GM04503 (cell line): ENCODE results near the gene DDX27.
A peak's percentile ranks its signal among the peaks of the same experiment; 100 is the strongest.
"Not testable (repeated sequence)": the region's sequence is repeated elsewhere in the genome, so short reads cannot be mapped to it uniquely, and the experiment has no call there.

Source experiments
- DNase-seq: peaks from one replicate; pipeline ENCODE4 v3.0.0-alpha.2; 2012; ENCODE audit warnings: low read depth

The DDX27 gene, protein sequence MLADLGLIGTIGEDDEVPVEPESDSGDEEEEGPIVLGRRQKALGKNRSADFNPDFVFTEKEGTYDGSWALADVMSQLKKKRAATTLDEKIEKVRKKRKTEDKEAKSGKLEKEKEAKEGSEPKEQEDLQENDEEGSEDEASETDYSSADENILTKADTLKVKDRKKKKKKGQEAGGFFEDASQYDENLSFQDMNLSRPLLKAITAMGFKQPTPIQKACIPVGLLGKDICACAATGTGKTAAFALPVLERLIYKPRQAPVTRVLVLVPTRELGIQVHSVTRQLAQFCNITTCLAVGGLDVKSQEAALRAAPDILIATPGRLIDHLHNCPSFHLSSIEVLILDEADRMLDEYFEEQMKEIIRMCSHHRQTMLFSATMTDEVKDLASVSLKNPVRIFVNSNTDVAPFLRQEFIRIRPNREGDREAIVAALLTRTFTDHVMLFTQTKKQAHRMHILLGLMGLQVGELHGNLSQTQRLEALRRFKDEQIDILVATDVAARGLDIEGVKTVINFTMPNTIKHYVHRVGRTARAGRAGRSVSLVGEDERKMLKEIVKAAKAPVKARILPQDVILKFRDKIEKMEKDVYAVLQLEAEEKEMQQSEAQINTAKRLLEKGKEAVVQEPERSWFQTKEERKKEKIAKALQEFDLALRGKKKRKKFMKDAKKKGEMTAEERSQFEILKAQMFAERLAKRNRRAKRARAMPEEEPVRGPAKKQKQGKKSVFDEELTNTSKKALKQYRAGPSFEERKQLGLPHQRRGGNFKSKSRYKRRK

DNA sequence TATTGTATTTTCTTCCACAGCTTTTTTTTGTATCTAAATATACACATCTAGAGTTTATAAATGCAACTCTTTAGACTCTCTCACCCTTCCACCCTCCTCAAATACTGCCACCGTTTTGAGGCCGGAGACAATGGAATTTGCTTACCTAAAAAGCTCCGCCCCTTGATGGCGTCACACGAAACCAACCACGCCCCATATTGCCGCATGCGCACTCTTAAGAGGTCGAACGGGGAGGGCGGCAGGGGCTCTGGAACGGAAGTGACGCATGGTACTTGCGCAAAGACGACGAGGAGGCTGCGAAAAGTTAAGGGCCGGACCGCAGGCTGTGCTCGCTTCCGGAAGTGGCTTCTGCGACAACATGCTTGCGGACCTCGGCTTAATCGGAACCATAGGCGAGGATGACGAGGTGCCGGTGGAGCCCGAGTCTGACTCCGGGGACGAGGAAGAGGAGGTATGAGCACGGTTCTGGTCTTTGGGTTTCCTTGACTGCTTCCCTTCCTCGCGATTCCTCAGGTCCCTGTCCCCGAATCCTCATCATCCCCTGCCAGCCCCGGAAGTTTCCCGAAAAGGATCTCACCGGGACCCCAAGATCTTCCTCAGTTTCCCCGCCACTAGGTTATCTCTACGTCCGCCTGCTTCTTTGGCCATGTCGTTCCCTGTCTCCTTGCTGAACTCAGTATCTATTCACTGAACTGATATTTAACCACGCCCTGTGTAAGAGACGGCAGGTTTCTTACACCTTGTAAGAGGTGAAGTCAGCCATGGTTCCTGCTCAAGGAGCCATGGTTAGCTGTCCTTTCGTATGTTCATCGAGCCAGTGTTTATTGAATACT lies at the start of gene DDX27:
Gene DDX27 (plus strand): TSS at position 326 of the 833 bp plus-strand sequence. CDS start 33 bp downstream, at position 359.
- DNase-seq: peak; percentile 88

DNA sequence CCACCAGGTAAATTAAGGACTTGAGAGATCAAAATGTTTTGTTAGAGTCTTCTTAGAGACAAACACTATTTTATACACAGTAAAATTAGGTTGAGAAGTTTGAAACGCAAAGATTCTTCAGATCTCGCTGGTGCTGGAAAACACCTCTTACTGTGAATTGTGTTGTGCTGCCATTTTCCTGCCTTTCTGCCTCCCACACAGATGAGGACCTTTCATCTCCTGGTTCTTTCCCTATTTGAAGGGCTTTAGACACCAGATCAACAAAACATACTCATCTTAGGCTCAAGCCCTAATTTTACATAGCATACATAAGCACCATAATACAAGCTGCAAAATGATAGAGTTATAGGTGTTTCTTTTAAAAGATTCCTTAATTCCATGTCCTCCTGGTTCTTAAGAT lies 49.7 kb upstream of the DDX27 start:
- no peak for DNase-seq

DNA sequence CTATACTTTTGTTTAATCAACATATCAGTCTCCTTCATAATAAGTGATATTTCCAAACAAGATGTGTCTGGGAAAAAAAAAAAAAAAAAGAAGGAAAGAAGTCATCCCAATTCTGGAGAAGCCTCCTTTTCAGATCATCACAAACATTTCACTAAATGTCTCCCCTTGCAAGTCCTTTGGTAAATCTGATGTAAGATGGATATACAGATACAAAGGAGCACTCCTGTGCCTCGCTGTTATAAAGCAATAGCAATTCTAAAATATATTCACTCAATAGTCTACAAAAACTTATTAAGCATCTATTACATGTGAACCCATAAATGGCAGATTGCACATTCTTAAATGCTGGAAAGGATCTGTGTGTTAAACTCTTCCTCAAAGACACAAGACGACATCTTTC lies 48.5 kb upstream of the DDX27 start:
- no peak for DNase-seq

DNA sequence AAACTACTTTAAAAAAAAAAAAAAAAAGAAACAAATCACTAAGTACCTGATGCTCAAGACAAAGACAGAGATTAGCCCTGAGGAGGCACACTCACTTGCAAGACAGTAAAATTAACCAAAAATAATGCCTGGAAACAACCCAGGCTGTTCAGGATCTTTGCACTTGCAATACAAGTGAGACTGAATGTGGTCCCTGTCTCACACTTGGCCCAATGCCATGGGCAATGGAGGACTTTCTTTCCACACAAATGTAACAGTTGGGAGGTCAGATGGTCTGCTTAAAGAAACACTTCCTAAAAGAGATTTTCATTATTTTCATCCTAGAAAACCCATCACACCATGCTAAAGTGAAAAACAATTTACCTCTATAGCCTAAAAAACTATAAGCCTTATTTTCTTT lies 47.3 kb upstream of the DDX27 start:
- no peak for DNase-seq

DNA sequence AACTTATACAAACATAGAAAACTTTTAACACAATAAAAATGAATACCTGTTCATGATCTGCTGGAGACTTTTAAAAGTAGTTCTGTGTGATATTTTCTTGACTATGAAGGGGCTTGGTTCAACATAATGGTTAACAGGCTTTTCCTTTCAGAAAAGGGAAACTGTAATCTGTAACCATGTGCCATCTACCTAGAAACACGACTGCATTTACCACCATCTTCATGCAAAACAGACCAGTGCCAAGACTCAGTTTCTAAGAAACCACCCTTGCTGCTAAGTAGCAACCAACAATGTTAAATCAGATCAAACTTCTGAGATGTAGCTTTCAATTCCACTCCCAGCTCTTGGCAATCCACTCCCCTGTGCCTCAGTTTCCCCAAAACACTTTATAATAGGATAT lies 46.8 kb upstream of the DDX27 start:
- no peak for DNase-seq

DNA sequence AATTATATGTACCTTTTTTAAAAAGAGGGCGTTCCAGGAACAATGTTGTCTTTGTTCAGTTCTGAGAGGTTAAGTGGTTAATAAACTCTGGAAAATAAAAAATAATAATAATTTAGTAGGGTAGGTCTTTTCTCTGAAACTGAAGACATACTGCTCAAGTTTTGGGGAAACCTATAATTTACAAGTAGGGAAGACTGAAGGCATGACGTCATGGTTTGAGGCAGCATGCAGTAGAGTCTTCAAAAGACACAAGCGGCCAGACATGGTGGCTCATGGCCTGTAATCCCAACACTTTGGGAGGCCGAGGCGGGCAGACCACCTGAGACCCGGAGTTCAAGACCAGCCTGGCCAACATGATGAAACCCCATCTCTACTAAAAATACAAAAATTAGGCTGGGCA lies 45.0 kb upstream of the DDX27 start:
- no peak for DNase-seq

DNA sequence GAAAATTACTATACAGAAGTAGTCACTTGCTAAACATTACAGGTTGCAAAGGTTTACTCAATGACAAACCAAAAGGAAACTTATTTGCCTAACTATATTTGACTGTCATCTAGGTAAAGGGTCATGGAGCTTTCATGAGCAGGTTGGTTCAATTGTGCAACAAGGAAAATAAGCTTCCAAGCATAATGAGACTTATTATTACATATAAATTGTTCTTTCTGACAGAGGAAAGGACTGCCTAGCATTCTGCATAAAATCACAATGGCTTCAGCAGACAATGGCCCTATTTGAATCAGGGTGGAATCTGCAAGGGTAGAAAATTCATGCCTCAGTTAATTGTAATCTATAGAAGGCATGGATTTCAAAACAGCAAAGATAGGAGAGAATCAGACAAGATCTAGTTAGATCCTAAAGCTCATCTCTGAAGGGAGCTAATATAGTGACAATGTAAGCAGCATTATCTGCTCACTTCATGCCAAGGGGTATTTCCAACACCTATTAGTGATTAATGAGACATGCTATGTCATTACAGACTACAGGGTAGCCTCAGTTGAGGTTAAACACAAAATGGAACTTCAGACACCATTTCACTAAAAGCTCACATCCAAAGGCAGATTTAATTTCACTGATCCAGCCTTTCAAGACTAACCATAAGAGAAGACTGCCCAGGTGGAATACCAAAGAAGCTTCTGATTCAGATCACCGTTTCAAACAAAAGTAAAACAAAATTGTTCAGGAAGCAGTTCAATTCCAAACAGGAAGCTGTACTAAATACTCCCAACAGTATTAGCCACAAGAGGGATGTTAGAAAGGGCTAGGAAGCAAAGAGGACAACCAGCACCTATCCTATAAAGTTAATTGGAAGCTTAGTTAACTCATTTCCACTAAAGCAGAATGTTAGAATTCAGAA lies 39.6 kb upstream of the DDX27 start:
- DNase-seq: no peak

DNA sequence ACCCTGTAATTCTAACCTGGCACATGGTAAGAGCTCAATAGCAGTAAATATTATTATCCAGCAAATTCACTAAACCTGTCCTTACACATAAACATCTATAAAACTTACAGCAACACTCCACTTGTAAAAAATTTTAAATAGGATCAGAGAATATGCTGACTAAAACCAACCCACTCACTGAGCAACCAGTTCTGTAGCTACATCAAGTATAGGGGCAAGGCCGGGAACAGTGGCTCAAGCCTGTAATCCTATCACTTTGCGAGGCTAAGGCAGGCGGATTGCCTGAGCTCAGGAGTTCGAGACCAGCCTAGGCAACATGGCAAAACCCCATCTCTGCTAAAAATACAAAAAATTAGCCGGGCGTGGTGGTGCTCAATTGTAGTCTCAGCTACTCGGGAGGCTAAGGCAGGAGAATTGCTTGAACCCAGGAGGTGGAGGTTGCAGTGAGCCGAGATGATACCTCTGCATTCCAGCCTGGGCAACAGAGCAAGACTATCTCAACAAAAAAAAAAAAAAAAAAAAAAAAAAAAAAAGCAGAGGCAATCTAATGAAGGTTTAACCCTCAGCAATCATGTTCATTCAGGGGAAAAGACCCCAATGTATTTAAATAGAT lies 37.8 kb upstream of the DDX27 start:
- no peak for DNase-seq

DNA sequence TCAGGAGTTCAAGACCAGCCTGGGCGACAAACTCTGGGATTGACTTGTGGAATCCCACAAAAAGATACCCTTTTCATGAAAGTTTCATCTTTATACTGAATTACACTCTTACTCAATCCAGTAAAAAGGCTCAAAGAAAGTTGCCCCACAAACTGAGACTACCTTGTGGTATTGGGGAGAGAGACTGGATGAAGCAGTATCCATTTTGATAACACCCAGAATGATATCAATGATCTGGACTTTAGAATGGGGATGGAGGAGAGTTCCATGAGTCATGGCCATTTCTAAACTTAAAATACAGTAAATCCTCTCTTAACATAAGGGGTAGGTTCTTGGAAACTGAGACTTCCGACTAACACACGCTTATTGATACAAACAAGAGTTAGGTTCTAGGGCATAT lies 35.8 kb upstream of the DDX27 start:
- no peak for DNase-seq

DNA sequence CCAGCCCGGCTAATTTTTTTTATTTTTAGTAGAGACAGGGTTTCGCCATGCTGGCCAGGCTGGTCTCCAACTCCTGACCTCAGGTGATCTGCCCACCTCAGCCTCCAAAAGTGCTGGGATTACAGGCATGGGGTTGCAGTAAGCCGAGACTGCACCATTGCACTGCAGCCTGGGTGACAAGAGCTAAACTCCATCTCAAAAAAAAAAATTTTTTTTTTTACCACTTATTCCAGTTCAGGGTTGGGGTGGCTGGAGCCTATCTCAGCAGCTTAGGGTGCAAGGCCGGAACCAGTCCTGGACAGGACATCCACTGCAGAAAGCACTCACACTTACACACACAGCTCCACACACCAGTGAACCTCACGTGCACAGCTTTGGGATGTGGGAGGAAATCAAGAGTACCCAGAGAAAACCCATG lies 35.1 kb upstream of the DDX27 start:
- not testable (repeated sequence) for DNase-seq

DNA sequence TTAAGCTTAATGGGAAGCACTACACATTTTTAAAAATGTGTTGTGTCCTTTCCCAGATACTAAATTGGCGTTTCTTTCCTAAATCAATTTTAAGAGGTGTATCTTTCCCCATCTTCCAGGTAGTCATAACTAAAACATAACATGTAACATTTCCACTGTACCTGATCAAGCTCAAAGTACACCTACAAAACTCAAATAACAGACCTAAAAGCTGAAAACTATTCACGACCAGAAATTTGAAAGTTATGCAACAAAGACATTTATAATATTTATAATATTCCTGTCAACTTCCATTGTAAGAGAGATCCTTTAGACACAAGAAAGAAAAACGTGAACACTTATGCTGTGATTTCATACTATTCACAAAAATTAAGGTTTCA lies 34.5 kb upstream of the DDX27 start:
- no peak for DNase-seq

DNA sequence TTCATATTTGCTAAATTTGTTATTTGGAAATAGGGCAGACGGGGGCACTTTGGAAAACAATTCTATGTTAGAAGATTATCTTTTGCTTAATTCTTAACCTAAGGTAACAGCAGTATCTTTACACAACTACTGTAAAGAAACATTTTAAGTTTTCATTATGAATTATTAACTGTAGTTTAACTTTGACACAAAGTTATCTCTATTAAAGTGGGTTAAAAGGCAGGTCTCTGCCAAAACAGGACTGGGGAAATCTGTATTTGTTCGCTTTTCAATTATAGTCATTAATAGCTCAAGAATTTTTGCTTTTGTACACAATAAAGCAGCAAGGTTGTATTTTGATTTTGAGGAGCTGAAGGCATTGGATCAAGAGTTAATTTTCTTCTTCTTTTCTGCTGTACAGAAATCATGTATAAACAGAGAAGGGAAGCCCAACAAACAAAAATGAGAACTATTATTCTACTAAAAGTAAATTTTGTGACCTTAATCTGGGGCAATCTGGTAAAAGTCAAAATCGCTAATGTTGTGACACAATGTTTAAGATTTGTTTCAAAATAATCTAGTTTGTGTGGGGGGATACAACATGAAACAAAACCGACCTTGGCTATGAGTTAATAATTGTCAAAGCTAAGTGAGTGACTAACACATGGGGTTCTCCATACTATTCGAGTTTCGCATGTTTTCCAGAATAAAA lies 34.0 kb upstream of the DDX27 start:
- no peak for DNase-seq

DNA sequence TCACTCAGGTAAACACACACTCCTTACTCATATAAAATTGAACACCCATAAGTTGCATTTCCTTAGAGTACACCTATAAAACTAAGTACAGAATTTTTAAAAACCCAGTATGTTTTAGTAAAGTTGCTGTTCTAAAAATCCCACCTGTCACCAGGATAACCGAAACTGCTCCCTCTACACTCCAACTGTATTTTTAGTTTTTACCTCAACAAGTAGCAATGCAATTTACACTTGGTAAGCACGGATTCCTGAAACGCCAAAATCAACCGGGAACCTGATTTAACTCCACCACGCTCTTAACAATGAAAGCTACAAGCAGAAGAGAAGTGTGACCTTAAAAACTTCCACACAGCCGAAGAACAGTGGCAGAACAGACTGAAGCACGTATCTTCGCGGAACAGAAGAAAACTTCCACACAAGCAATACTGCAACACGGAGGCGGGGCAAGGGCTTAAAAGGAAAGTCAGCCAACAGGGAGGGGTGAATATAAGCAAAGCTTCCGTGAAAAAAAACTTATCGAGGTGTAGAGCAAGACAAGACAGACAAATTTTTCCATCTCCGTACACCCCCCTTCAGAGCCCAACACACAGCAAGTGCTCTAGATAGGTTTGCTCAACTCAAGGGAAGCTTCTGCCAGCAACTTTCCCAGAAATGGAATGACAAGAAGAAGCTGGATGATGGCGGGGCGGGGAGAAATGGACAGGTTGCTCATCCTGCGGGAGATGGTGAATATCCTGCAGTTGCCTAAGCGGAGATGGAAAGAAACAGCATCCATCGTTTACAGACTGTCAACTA lies 32.5 kb upstream of the DDX27 start:
- no peak for DNase-seq

DNA sequence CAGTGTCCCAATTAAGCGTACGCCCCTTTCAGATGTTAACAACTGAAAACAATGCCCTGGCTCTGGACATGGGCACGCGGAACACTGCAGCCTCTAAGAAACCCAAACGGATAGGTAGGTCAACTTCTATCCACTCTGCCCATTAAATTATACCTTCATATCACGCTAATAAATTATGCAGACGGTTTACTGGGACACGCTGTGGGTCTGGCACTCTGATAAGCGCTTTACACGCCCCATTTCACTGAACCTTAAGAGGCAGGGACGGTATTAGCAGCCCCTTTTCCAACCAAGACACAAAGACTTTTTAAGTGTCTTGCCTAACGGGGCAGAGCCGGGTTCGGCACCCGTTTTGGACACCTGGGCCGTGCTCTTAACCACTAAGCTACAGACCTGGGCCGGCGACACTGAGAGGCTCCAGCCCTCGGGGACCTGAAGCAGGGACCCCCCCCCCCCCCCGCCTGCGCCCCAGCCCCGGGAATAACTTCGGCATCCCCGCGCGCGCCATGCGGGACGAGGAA lies 31.8 kb upstream of the DDX27 start:
- DNase-seq: no peak

DNA sequence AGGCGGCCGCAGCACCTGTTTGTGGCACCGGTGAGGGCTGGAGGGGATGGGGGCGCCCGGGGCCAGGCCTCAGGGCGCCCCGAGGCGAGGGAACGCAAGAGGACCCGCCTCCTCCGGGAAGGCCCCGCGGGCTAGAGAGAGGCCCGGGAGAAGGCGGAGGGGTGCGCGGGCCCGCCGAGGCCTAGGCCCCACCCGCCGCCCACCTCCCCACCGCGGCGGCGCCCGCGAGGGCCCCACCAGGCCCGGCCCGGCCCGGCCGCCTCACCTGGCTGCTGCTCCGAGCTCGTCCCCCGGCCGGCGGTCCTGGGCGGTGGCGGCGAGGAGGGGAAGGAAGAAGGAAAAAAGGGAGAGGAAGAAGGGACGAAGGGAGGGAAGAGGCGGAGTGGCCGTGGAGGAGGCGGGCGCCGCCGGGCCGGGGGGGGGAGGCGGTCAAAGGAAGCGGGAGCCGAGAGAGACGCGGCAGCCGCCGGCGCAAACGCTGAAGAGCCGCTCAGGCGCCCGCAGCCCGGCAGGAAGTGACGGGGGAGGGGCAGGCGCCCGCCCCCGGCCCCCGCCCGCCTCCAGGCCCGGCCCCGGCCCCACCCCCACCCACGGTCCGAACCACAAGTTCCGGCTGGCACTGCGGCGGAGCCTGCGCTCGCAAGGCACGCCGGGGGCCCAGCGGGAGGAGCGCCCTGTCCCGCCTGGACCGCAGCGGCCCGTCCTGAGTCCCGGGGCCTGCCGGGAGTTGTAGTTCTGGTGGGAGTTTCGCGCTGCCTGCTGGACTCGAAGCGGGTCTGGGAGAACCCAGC lies 31.2 kb upstream of the DDX27 start, which contains the start of gene STAU1:
Gene STAU1 (minus strand): TSS at position 484 of the 791 bp plus-strand sequence. CDS start 22,133 bp downstream, outside the sequence.
- peak; percentile 64 for DNase-seq

DNA sequence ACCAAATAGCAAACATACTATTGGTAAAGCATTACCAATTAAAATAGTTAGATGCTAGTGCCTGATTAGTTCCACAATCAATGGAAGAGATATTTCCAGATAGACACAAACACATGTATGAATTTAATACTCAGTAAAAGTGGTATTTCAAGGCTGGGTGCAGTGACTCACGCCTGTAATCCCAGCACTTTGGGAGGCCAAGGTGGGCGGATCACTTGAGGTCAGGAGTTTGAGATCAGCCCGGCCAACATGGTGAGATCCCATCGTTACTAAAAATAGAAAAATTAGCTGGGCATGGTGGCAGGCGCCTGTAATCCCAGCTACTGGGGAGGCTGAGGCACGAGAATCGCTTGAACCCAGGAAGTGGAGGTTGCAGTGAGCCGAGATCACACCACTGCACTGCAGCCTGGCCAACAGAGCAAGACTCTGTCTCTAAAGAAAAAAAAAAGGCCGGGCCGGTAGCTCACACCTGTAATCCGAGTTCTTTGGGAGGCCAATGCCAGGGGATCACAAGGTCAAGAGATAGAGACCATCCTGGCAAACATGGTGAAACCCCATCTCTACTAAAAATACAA lies 26.2 kb upstream of the DDX27 start:
- DNase-seq: not testable (repeated sequence)

DNA sequence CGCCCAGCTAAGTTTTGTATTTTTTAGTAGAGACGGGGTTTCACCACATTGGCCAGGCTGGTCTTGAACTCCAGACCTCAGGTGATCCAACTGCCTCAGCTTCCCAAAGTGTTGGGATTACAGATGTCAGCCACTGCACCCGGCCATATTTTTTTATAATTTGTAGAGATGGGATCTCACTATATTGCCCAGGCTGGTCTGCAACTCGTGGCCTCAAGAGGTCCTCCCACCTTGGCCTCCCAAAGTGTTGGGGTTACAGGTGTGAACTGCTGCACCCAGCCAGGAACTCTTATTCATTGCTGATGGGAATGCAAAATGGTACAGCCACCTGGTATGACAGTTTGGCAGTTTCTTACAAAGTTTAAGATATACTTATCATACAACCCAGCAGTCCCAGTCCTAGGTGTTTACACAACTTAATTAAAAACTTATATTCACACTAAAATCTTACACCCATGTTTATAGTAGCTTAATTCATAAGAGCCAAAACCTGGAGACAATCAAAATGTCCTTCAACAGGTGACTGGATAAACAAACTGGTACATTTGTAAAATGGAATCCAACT lies 19.4 kb upstream of the DDX27 start:
- no peak for DNase-seq

DNA sequence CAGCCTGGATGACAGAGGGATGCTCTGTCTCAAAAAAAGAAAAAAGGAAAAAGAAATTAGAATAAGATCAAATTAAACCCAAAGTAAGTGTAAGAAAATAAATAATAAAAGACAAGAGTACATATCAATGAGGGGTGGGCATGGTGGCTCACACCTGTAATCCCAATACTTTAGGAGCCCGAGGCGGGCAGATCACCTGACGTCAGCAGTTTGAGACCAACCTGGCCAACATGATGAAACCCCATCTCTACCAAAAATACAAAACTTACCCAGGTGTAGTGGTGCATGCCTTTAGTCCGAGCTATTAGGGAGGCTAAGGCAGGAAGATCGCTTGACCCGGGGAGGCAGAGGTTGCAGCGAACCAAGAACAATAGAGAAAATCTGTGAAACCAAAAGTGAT lies 16.2 kb upstream of the DDX27 start:
- no peak for DNase-seq
